ENCODE data around the gene TOM1L2.
A peak's percentile ranks its signal among the peaks of the same experiment; 100 is the strongest.

TOM1L2 gene

GRCh38 chr17:17994271-17995069 lies 22.3 kb upstream of the TOM1L2 start:
- TF ChIP-seq CTCF (conservative IDR thresholded peaks at IDR 0.05; ENCODE audit: low read depth, low read length): peak; percentile 51
- peak; percentile 45 for DNase-seq (ENCODE audit: low read depth)
- no peak overlapping the region for H3K4me3 ChIP-seq (ENCODE audit: low read depth, low read length)

- H3K4me3 ChIP-seq (ENCODE audit: low read depth, low read length): no peak overlapping the region
- no peak for DNase-seq (ENCODE audit: low read depth)
- no peak for TF ChIP-seq CTCF (conservative IDR thresholded peaks at IDR 0.05; ENCODE audit: low read depth, low read length)
Measured at GRCh38 chr17:17993852-17994251, 21.7 kb upstream of the TOM1L2 start.

GRCh38 chr17:17993366-17993765 lies 21.2 kb upstream of the TOM1L2 start:
- no peak overlapping the region for H3K4me3 ChIP-seq (ENCODE audit: low read depth, low read length)
- DNase-seq (ENCODE audit: low read depth): no peak
- TF ChIP-seq CTCF (conservative IDR thresholded peaks at IDR 0.05; ENCODE audit: low read depth, low read length): no peak

GRCh38 chr17:17990282-17990681 lies 18.1 kb upstream of the TOM1L2 start:
- no peak for DNase-seq (ENCODE audit: low read depth)
- no peak for TF ChIP-seq CTCF (conservative IDR thresholded peaks at IDR 0.05; ENCODE audit: low read depth, low read length)
- no peak overlapping the region for H3K4me3 ChIP-seq (ENCODE audit: low read depth, low read length)

- H3K4me3 ChIP-seq (ENCODE audit: low read depth, low read length): no peak overlapping the region
- no peak for DNase-seq (ENCODE audit: low read depth)
- TF ChIP-seq CTCF (conservative IDR thresholded peaks at IDR 0.05; ENCODE audit: low read depth, low read length): no peak
Measured at GRCh38 chr17:17989618-17990017, 17.4 kb upstream of the TOM1L2 start.

- H3K4me3 ChIP-seq (ENCODE audit: low read depth, low read length): no peak overlapping the region
- TF ChIP-seq CTCF (conservative IDR thresholded peaks at IDR 0.05; ENCODE audit: low read depth, low read length): no peak
- no peak for DNase-seq (ENCODE audit: low read depth)
Measured at GRCh38 chr17:17989081-17989480, 16.9 kb upstream of the TOM1L2 start.

GRCh38 chr17:17988427-17988945 lies 16.3 kb upstream of the TOM1L2 start:
- H3K4me3 ChIP-seq (ENCODE audit: low read depth, low read length): no peak overlapping the region
- TF ChIP-seq CTCF (conservative IDR thresholded peaks at IDR 0.05; ENCODE audit: low read depth, low read length): no peak
- DNase-seq (ENCODE audit: low read depth): no peak

Measured in choroid plexus epithelial cell (primary cell).